Mucosa of rectum (tissue), 2 donors: ENCODE results near the gene SFR1.

Experiments used
- H3K27ac ChIP-seq, 2 donors: one replicate each; pipeline ENCODE4 v1.7.0; 2013; ENCODE audit warnings: inconsistent platforms in 2 of 2, low read depth in 2 of 2, low read length in 2 of 2
- H3K27me3 ChIP-seq, 2 donors: one replicate each; pipeline ENCODE4 v1.7.0; 2013; ENCODE audit warnings: low read length in 2 of 2; ENCODE audit not compliant: control insufficient read depth in 2 of 2, insufficient read depth in 2 of 2
- H3K36me3 ChIP-seq, 2 donors: one replicate each; pipeline ENCODE4 v1.7.0; 2013; ENCODE audit warnings: low read length in 2 of 2; ENCODE audit not compliant: control insufficient read depth in 2 of 2, insufficient read depth in 2 of 2
- H3K4me1 ChIP-seq, 2 donors: one replicate each; pipeline ENCODE4 v1.7.0; 2013; ENCODE audit warnings: low read length in 2 of 2, mild to moderate bottlenecking in 1 of 2; ENCODE audit not compliant: control insufficient read depth in 2 of 2, insufficient read depth in 2 of 2
- H3K4me3 ChIP-seq, 2 donors: one replicate each; pipeline ENCODE4 v1.7.0; 2013; ENCODE audit warnings: low read length in 2 of 2
- H3K9ac ChIP-seq, 2 donors: one replicate each; pipeline ENCODE4 v1.7.0; 2013; ENCODE audit warnings: low read length in 2 of 2, low read depth in 1 of 2, mild to moderate bottlenecking in 1 of 2
- H3K9me3 ChIP-seq, 2 donors: one replicate each; pipeline ENCODE4 v1.7.0; 2013; ENCODE audit warnings: low read length in 2 of 2; ENCODE audit not compliant: control insufficient read depth in 2 of 2
- donor health status: healthy.
- donor health status: Normal muscosa, but diverticular disease.

SFR1 gene

DNA sequence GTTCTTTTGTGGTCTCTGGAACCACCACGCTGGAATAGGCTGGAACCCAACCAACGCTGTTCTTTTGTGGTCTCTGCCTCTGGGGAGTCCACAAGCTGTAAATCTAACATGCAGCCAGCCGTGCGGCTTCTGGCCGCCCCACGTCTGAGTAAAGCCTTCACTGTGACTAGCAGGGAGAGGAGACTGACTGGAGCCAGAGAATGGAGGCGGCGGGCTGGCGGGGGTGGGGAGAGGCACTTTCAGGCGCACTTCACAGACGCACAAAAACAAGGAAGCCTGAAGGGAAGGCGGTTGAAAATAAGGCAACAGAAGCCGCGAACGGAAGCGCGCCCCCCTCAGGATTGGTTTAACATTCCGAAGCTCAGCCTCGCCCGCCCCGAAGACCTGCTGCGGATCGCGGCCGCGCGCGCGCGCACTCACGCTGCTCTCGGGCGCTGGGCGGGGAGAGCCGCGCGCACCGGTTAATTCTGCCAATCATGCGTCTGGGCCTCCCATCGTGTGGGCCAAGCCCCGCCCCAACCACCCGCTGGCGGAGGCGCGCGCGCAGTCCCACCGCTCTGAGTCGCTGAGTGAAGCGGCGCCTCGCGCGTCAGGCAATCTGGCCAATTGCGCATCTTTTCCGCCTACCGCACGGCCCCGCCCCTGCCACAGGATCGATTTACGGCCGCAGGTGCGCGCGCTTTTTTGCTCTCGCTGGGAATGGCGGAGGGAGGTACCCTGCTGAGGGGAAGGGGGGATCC lies at the start of gene SFR1:
TSS of gene SFR1 (plus strand) at position 687 of the 740 bp plus-strand sequence. CDS start at position 700, 13 bp downstream.
- H3K27me3 ChIP-seq: no peaks in the 10 kb centered on the region
- H3K9ac ChIP-seq: peak within 1 kb of the TSS; percentile 97 to 100
- no peaks in the 10 kb centered on the region for H3K36me3 ChIP-seq
- H3K4me3 ChIP-seq: peak within 1 kb of the TSS; percentile 97 to 98
- H3K27ac ChIP-seq: peak within 1 kb of the TSS; percentile 98 to 100
- peaks cover 5 to 10% of the 10 kb centered on the region in 2 donors for H3K4me1 ChIP-seq
- H3K9me3 ChIP-seq: no peaks in the 10 kb centered on the region

- Histone ChIP-seq H3K27me3 (no peaks in the 10 kb centered on the region), H3K4me1 (peaks cover 2 to 3% of the 10 kb centered on the region in 2 donors), H3K36me3 (peaks cover 0 to 7% of the 10 kb centered on the region in 2 donors), H3K9me3 (no peaks in the 10 kb centered on the region), H3K27ac (no peak overlapping the region), H3K9ac (no peak overlapping the region), H3K4me3 (no peak overlapping the region)
Observed at GRCh38 chr10:104072786-104073185, 49.2 kb upstream of the SFR1 start.

GRCh38 chr10:104074505-104074904 lies 47.5 kb upstream of the SFR1 start:
- Histone ChIP-seq H3K4me3 (no peak overlapping the region), H3K27ac (no peak overlapping the region), H3K4me1 (peaks cover 0 to 2% of the 10 kb centered on the region in 2 donors), H3K9ac (no peak overlapping the region), H3K27me3 (no peaks in the 10 kb centered on the region), H3K9me3 (no peaks in the 10 kb centered on the region), H3K36me3 (peaks cover 3 to 9% of the 10 kb centered on the region in 2 donors)

GRCh38 chr10:104076743-104077160 lies 45.2 kb upstream of the SFR1 start:
- Histone ChIP-seq H3K27me3 (no peaks in the 10 kb centered on the region), H3K4me3 (no peak overlapping the region), H3K9me3 (no peaks in the 10 kb centered on the region), H3K9ac (no peak overlapping the region), H3K36me3 (peaks cover 3 to 9% of the 10 kb centered on the region in 2 donors), H3K4me1 (peaks cover 0 to 2% of the 10 kb centered on the region in 2 donors), H3K27ac (no peak overlapping the region)

DNA sequence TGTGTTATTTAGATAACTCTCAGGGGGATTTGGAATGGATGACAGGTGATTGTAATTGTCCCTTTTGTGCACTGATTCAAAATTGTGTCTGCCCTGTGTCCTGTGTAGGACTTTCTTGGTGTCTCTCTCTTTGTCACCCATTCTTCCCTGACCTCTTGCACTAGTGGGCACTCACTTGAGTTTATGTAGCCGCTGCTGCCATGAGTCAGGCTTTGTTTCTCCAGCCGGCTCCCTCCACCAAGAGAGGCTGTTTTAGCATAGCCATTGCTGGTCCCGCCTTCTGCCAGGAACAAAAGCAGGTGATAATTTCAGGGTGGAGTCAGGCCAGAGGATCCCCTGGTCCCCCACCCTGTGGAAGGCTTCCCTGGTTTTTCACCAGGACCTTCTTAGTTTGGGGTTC lies 44.7 kb upstream of the SFR1 start:
- H3K4me3 ChIP-seq: no peak overlapping the region
- H3K9ac ChIP-seq: no peak overlapping the region
- H3K9me3 ChIP-seq: no peaks in the 10 kb centered on the region
- H3K27me3 ChIP-seq: no peaks in the 10 kb centered on the region
- peaks cover 0 to 2% of the 10 kb centered on the region in 2 donors for H3K4me1 ChIP-seq
- H3K36me3 ChIP-seq: peaks cover 3 to 9% of the 10 kb centered on the region in 2 donors
- no peak overlapping the region for H3K27ac ChIP-seq

- H3K9me3 ChIP-seq: no peaks in the 10 kb centered on the region
- H3K4me3 ChIP-seq: no peak overlapping the region
- H3K27me3 ChIP-seq: no peaks in the 10 kb centered on the region
- peaks cover 3 to 9% of the 10 kb centered on the region in 2 donors for H3K36me3 ChIP-seq
- no peak overlapping the region for H3K27ac ChIP-seq
- no peak overlapping the region for H3K9ac ChIP-seq
- peaks cover 0 to 2% of the 10 kb centered on the region in 2 donors for H3K4me1 ChIP-seq
Observed at GRCh38 chr10:104077663-104078151, 44.3 kb upstream of the SFR1 start.

DNA sequence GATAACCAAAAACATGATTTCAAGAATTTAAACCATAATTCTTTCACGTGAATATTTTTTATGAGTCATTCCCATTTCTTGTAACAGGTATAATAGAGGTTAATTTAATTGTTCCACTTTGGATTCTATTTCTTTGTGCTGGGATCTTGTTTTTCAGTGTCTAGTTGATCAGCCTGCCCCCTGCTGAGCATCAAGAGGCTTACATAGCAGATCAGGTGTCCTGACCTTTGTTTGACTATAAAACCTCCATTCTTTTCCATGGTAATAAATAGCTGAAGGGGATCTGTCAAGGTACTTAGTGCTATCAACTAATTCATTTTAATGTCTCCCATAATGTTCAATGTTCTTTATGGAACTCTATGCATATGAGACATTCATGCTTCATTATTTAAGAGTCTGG lies 41.2 kb upstream of the SFR1 start:
- no peak overlapping the region for H3K27ac ChIP-seq
- no peaks in the 10 kb centered on the region for H3K27me3 ChIP-seq
- peaks cover 0 to 2% of the 10 kb centered on the region in 2 donors for H3K4me1 ChIP-seq
- H3K9me3 ChIP-seq: no peaks in the 10 kb centered on the region
- no peak overlapping the region for H3K9ac ChIP-seq
- H3K36me3 ChIP-seq: peaks cover 3 to 6% of the 10 kb centered on the region in 2 donors
- no peak overlapping the region for H3K4me3 ChIP-seq

DNA sequence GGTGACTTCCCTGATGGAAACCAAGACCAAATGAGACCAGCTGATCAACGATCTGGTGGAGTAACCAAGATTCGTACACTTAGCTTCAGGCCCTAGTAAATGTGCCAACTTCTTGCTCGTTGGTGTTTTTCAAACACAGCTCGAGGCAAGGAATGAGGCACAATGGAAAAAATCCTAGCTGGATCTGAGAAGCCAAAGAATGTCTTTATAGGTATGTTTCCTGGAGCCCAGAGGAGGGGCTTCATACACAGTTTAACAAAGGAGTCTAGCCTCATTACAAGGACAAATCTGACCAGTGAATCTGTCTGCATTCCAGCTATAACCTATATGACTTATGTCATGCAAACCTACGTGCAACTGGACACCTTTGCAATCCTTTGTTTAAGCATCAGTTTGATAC lies 40.0 kb upstream of the SFR1 start:
- Histone ChIP-seq H3K9ac (no peak overlapping the region), H3K4me3 (no peak overlapping the region), H3K36me3 (peaks cover 2 to 3% of the 10 kb centered on the region in 2 donors), H3K27me3 (no peaks in the 10 kb centered on the region), H3K4me1 (peaks cover 4 to 9% of the 10 kb centered on the region in 2 donors), H3K9me3 (no peaks in the 10 kb centered on the region), H3K27ac (no peak overlapping the region)

GRCh38 chr10:104084482-104085142 lies 37.4 kb upstream of the SFR1 start:
- peaks cover 4 to 7% of the 10 kb centered on the region in 2 donors for H3K4me1 ChIP-seq
- no peaks in the 10 kb centered on the region for H3K36me3 ChIP-seq
- peak overlapping the region; percentile 36 to 58 for H3K9ac ChIP-seq
- no peaks in the 10 kb centered on the region for H3K27me3 ChIP-seq
- no peaks in the 10 kb centered on the region for H3K9me3 ChIP-seq
- peak overlapping the region; percentile 44 to 71 for H3K4me3 ChIP-seq
- peak overlapping the region; percentile 46 to 61 for H3K27ac ChIP-seq

- no peaks in the 10 kb centered on the region for H3K9me3 ChIP-seq
- H3K27me3 ChIP-seq: no peaks in the 10 kb centered on the region
- no peaks in the 10 kb centered on the region for H3K36me3 ChIP-seq
- peak within 1 kb of the TSS; percentile 61 to 77 for H3K27ac ChIP-seq
- H3K4me1 ChIP-seq: peaks cover 4 to 7% of the 10 kb centered on the region in 2 donors
- peak within 1 kb of the TSS; percentile 36 to 58 for H3K9ac ChIP-seq
- peak within 1 kb of the TSS; percentile 44 to 71 for H3K4me3 ChIP-seq
Observed at GRCh38 chr10:104085801-104086400, 36.1 kb upstream of the SFR1 start, which contains the start of gene COL17A1. TSS of gene COL17A1 (minus strand) at chr10:104085880. CDS start at chr10:104080673, 5,207 bp downstream.
